Chondrocyte (in vitro differentiated cells): Measurements from ENCODE around the gene LRFN4. TPM values are rescaled to one million over a fixed set of nuclear protein-coding genes. Genes with fewer than 3 reads are reported as not detected.

Experiments used
- DNase-seq: peaks from one replicate; pipeline ENCODE4 v3.0.0; 2021; ENCODE audit warnings: mixed read lengths, low spot score
- H3K27ac Mint-ChIP-seq: one replicate; pipeline ENCODE4 v1.8.0; 2021; ENCODE audit warnings: mild to moderate bottlenecking, moderate library complexity, mixed read lengths; ENCODE audit not compliant: unreplicated experiment
- H3K27me3 Mint-ChIP-seq: 2 replicates; pipeline ENCODE4 v1.8.0; 2021; ENCODE audit warnings: low read depth, mixed read lengths
- H3K36me3 Mint-ChIP-seq: 2 replicates; pipeline ENCODE4 v1.8.0; 2021; ENCODE audit warnings: low read depth, mixed read lengths
- H3K4me1 Mint-ChIP-seq: 2 replicates; pipeline ENCODE4 v1.8.0; 2021; ENCODE audit warnings: low read depth, mild to moderate bottlenecking, mixed read lengths
- H3K4me3 Mint-ChIP-seq: one replicate; pipeline ENCODE4 v1.8.0; 2021; ENCODE audit warnings: mild to moderate bottlenecking, moderate library complexity, mixed read lengths; ENCODE audit not compliant: unreplicated experiment
- H3K9me3 Mint-ChIP-seq: 2 replicates; pipeline ENCODE4 v1.8.0; 2021; ENCODE audit warnings: low read depth, mixed read lengths
- CTCF ChIP-seq: fragments of 200-600 bp; sonication (generic); IDR thresholded peaks from 2 replicates; pipeline ENCODE4 v1.5.0; 2021; ENCODE audit warnings: antibody characterized with exemption, mild to moderate bottlenecking, moderate library complexity
- total RNA-seq: library from RNA; stranded (reverse); gene quantifications from 3 replicates; pipeline ENCODE4 v1.2.1, GENCODE V29; 2021

Gene LRFN4
- total RNA-seq, 1 donor from 2014 or later: 47.2 TPM

DNA sequence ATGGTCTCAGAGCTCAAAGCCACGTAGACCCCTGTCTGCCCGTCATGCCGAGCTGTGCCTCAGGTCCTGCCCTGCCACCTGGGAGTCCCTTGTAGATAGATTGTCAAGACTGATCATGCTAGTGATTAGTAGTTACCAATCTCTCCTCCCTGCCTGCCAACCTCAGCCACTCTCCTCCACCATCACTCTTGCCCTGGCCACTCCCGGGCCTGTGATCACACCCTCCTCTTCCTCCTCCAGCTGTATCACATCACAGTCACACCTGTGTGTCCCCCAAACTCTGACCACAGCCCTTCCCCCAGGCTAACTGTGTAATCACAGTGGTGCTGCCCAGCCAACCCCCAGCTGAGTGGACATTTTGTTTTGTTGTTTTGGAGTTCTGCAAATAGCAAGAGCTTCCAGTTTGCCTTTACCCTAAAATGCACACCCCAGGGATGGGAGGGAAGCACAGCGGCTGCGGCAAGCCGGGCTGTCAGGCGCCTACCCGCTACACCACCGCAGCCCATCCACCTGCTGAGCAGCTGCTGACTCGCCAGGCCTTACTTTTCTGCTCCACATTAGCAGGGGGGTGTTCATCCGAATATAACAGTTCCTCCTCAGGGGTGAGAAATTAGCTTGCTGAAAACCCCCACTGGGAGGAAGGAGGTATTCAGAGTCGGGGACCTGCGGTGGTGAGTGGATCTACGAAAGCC lies 45.8 kb downstream of the LRFN4 start:
- Mint-ChIP-seq H3K4me1 (peaks cover 24% of the 10 kb centered on the region), H3K27me3 (no peaks in the 10 kb centered on the region), H3K9me3 (no peaks in the 10 kb centered on the region), H3K36me3 (no peaks in the 10 kb centered on the region), H3K4me3 (no peak overlapping the region), H3K27ac (no peak overlapping the region)
- no peak for TF ChIP-seq CTCF
- DNase-seq: no peak

DNA sequence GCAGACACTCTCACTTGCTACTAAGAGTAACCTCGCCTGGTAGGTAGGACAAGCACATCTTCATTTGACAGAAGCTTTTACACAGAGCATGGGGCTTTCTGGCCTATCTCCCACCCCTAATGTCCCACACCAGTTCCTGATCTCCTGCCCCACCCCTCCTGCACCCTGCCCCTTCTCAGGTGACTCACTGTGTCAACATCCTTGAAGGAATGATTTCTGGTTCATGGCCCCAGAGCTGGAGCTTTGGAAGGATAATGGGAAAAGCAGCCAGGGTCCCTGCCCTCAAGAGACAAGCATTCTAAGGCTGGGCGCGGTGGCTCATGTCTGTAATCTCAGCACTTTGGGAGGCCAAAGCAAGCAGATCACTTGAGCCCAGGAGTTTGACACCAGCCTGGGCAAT lies 47.2 kb downstream of the LRFN4 start:
- Mint-ChIP-seq H3K4me1 (peaks cover 27% of the 10 kb centered on the region), H3K9me3 (no peaks in the 10 kb centered on the region), H3K36me3 (no peaks in the 10 kb centered on the region), H3K4me3 (no peak overlapping the region), H3K27me3 (no peaks in the 10 kb centered on the region), H3K27ac (no peak overlapping the region)
- no peak for TF ChIP-seq CTCF
- DNase-seq: no peak

DNA sequence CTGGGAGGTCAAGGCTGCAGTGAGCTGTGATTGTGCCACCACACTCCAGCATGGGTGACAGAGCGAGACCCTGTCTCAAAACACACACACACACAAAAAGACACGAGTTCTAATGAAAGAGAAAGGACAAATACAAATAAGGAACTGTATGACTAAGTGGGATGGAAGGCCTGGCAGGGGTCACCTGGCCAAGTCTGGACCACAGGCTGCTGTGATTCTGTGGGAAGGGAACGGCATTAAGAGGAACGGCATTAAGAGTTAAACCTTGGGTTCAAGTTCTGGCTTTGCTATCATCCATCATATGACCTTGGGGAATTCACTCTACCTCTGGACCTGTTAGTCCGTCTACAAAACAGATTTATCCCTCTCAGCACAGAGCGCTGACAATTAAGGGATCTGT lies 47.7 kb downstream of the LRFN4 start:
- no peaks in the 10 kb centered on the region for H3K36me3 Mint-ChIP-seq
- no peak overlapping the region for H3K4me3 Mint-ChIP-seq
- H3K4me1 Mint-ChIP-seq: peaks cover 27% of the 10 kb centered on the region
- H3K9me3 Mint-ChIP-seq: no peaks in the 10 kb centered on the region
- TF ChIP-seq CTCF: no peak
- no peaks in the 10 kb centered on the region for H3K27me3 Mint-ChIP-seq
- no peak overlapping the region for H3K27ac Mint-ChIP-seq
- no peak for DNase-seq

GRCh38 chr11:66904981-66905521 lies 48.2 kb downstream of the LRFN4 start:
- Mint-ChIP-seq H3K27me3 (no peaks in the 10 kb centered on the region), H3K9me3 (no peaks in the 10 kb centered on the region), H3K27ac (no peak overlapping the region), H3K36me3 (no peaks in the 10 kb centered on the region), H3K4me3 (no peak overlapping the region), H3K4me1 (peaks cover 27% of the 10 kb centered on the region)
- no peak for DNase-seq
- no peak for TF ChIP-seq CTCF

GRCh38 chr11:66905631-66906030 lies 48.8 kb downstream of the LRFN4 start:
- no peaks in the 10 kb centered on the region for H3K27me3 Mint-ChIP-seq
- no peak for TF ChIP-seq CTCF
- peaks cover 27% of the 10 kb centered on the region for H3K4me1 Mint-ChIP-seq
- H3K27ac Mint-ChIP-seq: no peak overlapping the region
- no peak for DNase-seq
- H3K4me3 Mint-ChIP-seq: no peak overlapping the region
- H3K9me3 Mint-ChIP-seq: no peaks in the 10 kb centered on the region
- H3K36me3 Mint-ChIP-seq: no peaks in the 10 kb centered on the region
